Stimulated activated CD8-positive, alpha-beta memory T cell treated with anti-CD3 and anti-CD28 coated beads, Interleukin-15, amount 100 ng/mL, for 1 hour (primary cell): ENCODE results near the gene SDSL.

ENCODE experiments used
- DNase-seq: peaks from one replicate; pipeline ENCODE4 v3.0.0-alpha.2; 2020; ENCODE audit warnings: low read depth

SDSL gene

GRCh38 chr12:113480336-113480971 lies 58.3 kb downstream of the SDSL start:
- DNase-seq, result no peak

- no peak for DNase-seq
Observed at GRCh38 chr12:113482334-113482733, 60.2 kb downstream of the SDSL start.

GRCh38 chr12:113485330-113485729 lies 63.1 kb downstream of the SDSL start:
- DNase-seq, result no peak

GRCh38 chr12:113486722-113487121 lies 64.5 kb downstream of the SDSL start:
- DNase-seq, result no peak
